ENCODE results near the gene UBALD1. TPM values are rescaled to one million over a fixed set of nuclear protein-coding genes. Genes with fewer than 3 reads are reported as not detected.

The UBALD1 gene
- total RNA-seq, 1 donor from 2014 or later: 4.6 TPM

- intact Hi-C loops (cut with DNase I): no loop called here
- no peak for TF ChIP-seq CTCF (IDR thresholded peaks at IDR 0.05)
- Histone ChIP-seq H3K27ac (no peak overlapping the region), H3K9me3 (no peaks in the 10 kb centered on the region), H3K36me3 (peaks cover 35 to 50% of the 10 kb centered on the region in 2 donors), H3K27me3 (no peaks in the 10 kb centered on the region), H3K4me1 (no peaks in the 10 kb centered on the region), H3K4me3 (no peak overlapping the region)
- no peak for DNase-seq (ENCODE audit: low spot score in 2 of 2)
Measured at GRCh38 chr16:4649744-4650442, 35.2 kb upstream of the UBALD1 start.

GRCh38 chr16:4648917-4649316 lies 34.2 kb upstream of the UBALD1 start:
- intact Hi-C loops (cut with DNase I): no loop called here
- no peak for DNase-seq (ENCODE audit: low spot score in 2 of 2)
- no peak overlapping the region for H3K27ac ChIP-seq
- H3K4me3 ChIP-seq: no peak overlapping the region
- H3K4me1 ChIP-seq: no peaks in the 10 kb centered on the region
- no peak for TF ChIP-seq CTCF (IDR thresholded peaks at IDR 0.05)
- no peaks in the 10 kb centered on the region for H3K27me3 ChIP-seq
- no peaks in the 10 kb centered on the region for H3K9me3 ChIP-seq
- peaks cover 30 to 40% of the 10 kb centered on the region in 2 donors for H3K36me3 ChIP-seq

GRCh38 chr16:4647644-4647980 lies 32.9 kb upstream of the UBALD1 start:
- DNase-seq (ENCODE audit: low spot score in 2 of 2): no peak
- H3K4me3 ChIP-seq: no peak overlapping the region
- no peaks in the 10 kb centered on the region for H3K9me3 ChIP-seq
- H3K27ac ChIP-seq: no peak overlapping the region
- H3K36me3 ChIP-seq: peaks cover 22 to 29% of the 10 kb centered on the region in 2 donors
- no peaks in the 10 kb centered on the region for H3K27me3 ChIP-seq
- no peak for TF ChIP-seq CTCF (IDR thresholded peaks at IDR 0.05)
- H3K4me1 ChIP-seq: no peaks in the 10 kb centered on the region
- intact Hi-C loops (cut with DNase I): no loop called here

GRCh38 chr16:4646773-4647643 lies 32.3 kb upstream of the UBALD1 start:
- no peaks in the 10 kb centered on the region for H3K9me3 ChIP-seq
- peaks cover 21 to 23% of the 10 kb centered on the region in 2 donors for H3K36me3 ChIP-seq
- no peak for DNase-seq (ENCODE audit: low spot score in 2 of 2)
- H3K4me3 ChIP-seq: no peak overlapping the region
- intact Hi-C loops (cut with DNase I): no loop called here
- H3K27me3 ChIP-seq: no peaks in the 10 kb centered on the region
- H3K27ac ChIP-seq: no peak overlapping the region
- H3K4me1 ChIP-seq: no peaks in the 10 kb centered on the region
- TF ChIP-seq CTCF (IDR thresholded peaks at IDR 0.05): no peak

GRCh38 chr16:4641895-4642294 lies 27.2 kb upstream of the UBALD1 start:
- intact Hi-C loops (cut with DNase I): no loop called here

More at GRCh38 chr16:4641895-4642294, 27.2 kb upstream of the UBALD1 start:
- Histone ChIP-seq H3K4me1 (no peaks in the 10 kb centered on the region), H3K36me3 (peaks cover 2 to 6% of the 10 kb centered on the region in 2 donors), H3K4me3 (no peak overlapping the region), H3K9me3 (no peaks in the 10 kb centered on the region), H3K27me3 (no peaks in the 10 kb centered on the region), H3K27ac (no peak overlapping the region)
- DNase-seq (ENCODE audit: low spot score in 2 of 2): no peak
- no peak for TF ChIP-seq CTCF (IDR thresholded peaks at IDR 0.05)

All from ascending aorta (tissue), 2 donors.